Measurements from ENCODE around the gene IGSF23. TPM values are rescaled to one million over a fixed set of nuclear protein-coding genes. Genes with fewer than 3 reads are reported as not detected.
"Not testable (repeated sequence)": the region's sequence is repeated elsewhere in the genome, so short reads cannot be mapped to it uniquely, and the experiment has no call there.

The IGSF23 gene
- total and polyA plus RNA-seq, 7 experiments from 2014 or later, result not detected

DNA sequence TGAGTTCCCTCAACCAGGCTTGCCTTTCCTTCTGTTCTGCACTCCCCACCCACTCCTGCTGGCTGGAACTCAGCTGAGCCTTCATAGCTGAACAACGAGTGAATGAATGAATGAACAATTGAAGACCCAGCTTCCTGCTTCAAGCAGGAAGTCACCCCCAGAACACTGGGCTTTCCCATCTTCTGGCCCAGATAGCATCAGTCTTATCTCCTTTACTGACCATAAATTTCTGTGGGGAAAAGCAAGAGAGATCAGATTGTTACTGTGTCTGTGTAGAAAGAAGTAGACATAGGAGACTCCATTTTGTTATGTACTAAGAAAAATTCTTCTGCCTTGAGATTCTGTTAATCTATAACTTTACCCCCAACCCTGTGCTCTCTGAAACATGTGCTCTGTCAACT, 19.5 kb upstream of the IGSF23 start:
- intact Hi-C loops (cut with micrococcal nuclease); H3K4me3 Mint-ChIP-seq; H3K27ac Mint-ChIP-seq; DNase-seq; H3K36me3 ChIP-seq (ENCODE audit: control insufficient read depth in 2 of 3, insufficient read depth in 3 of 3, low read length in 3 of 3); POLR2A ChIA-PET; H3K36me3 Mint-ChIP-seq; CTCF ChIA-PET; ATAC-seq; H3K4me3 ChIP-seq (ENCODE audit: low read length); H3K4me1 Mint-ChIP-seq; H3K9me3 ChIP-seq (ENCODE audit: control insufficient read depth in 2 of 3, low read length in 3 of 3); H3K4me1 ChIP-seq (ENCODE audit: control insufficient read depth in 2 of 2, insufficient read depth in 2 of 2, low read length in 2 of 2); H3K27me3 ChIP-seq (ENCODE audit: control insufficient read depth in 2 of 2, insufficient read depth in 2 of 2, low read length in 2 of 2); H3K27ac ChIP-seq (ENCODE audit: low read depth, low read length): not testable (repeated sequence)
- H3K9me3 Mint-ChIP-seq, result peaks cover 0 to 23% (median 12%) of the 10 kb centered on the region in 11 donors
- H3K27me3 Mint-ChIP-seq, result peaks cover 0 to 24% (median 11%) of the 10 kb centered on the region in 5 donors

DNA sequence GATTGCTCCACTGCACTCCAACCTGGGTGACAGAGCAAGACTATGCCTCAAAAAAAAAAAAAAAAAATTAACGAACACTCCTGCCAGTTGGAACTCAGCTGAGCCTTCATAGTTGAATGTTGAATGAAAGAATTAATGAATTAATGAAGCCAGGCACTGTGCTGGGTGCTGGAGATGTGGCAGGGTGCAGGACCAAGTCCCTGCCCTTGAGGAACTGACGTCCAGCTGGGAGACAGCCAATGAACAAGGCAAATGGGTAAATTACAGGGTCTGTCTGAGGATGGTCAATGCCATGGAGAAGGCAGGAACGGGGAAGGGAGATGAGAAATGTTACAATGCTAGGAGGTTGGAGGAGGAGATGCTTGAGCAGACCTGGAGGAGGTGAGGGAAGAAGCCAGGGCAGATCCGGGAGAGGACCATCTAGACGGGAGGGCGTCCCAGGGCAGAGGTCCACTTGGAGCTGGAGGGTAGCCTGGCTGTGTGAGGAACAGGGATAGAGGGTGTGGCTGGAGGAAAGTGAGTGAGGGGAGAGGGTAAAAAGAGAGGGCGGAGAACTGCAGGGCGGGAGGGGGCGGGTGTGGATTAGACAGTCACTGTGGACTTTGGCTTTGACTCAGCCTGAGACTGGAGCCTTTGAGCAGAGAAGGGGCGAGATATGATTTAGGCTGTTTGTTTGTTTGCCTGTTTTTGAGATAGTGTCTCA, 16.8 kb upstream of the IGSF23 start:
- H3K4me1 ChIP-seq (ENCODE audit: control insufficient read depth in 2 of 2, insufficient read depth in 2 of 2, low read length in 2 of 2), result no peaks in the 10 kb centered on the region
- H3K36me3 ChIP-seq (ENCODE audit: control insufficient read depth in 2 of 3, insufficient read depth in 3 of 3, low read length in 3 of 3), result no peaks in the 10 kb centered on the region
- Mint-ChIP-seq H3K9me3 (peaks cover 0 to 24% (median 12%) of the 10 kb centered on the region in 11 donors), H3K4me1 (no peaks in the 10 kb centered on the region), H3K27ac (no peak overlapping the region), H3K36me3 (peaks cover 0 to 7% (median 0%) of the 10 kb centered on the region in 5 donors), H3K27me3 (peaks cover 0 to 32% (median 11%) of the 10 kb centered on the region in 5 donors), H3K4me3 (no peak overlapping the region)
- ChIA-PET POLR2A (no interaction called here), CTCF (no interaction called here)
- H3K27ac ChIP-seq (ENCODE audit: low read depth, low read length), result no peak overlapping the region
- no peak for DNase-seq
- intact Hi-C loops (cut with micrococcal nuclease), result no loop called here
- no peak overlapping the region for H3K4me3 ChIP-seq (ENCODE audit: low read length)
- H3K27me3 ChIP-seq (ENCODE audit: control insufficient read depth in 2 of 2, insufficient read depth in 2 of 2, low read length in 2 of 2), result no peaks in the 10 kb centered on the region
- no peak for ATAC-seq
- no peaks in the 10 kb centered on the region for H3K9me3 ChIP-seq (ENCODE audit: control insufficient read depth in 2 of 3, low read length in 3 of 3)

DNA sequence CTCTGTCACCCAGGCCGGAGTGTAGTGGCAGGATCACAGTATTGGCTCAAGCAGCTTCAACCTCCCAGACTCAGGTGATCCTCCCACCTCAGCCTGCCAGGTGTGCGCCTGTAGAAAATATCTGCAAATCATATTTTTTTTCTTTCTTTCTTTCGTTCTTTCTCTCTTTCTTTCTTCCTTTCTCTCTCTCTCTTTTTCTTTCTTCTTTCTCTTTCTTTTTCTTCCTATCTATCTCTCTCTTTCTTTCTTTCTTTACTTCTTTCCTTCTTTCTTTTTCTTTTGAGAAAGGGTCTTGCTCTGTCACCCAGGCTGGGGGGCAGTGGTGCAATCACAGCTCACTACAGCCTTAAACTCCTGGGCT, 16.3 kb upstream of the IGSF23 start:
- no peak overlapping the region for H3K4me3 Mint-ChIP-seq
- Histone ChIP-seq H3K27ac (ENCODE audit: low read depth, low read length) (no peak overlapping the region), H3K4me1 (ENCODE audit: control insufficient read depth in 2 of 2, insufficient read depth in 2 of 2, low read length in 2 of 2) (no peaks in the 10 kb centered on the region), H3K9me3 (ENCODE audit: control insufficient read depth in 2 of 3, low read length in 3 of 3) (no peaks in the 10 kb centered on the region), H3K4me3 (ENCODE audit: low read length) (no peak overlapping the region), H3K36me3 (ENCODE audit: control insufficient read depth in 2 of 3, insufficient read depth in 3 of 3, low read length in 3 of 3) (no peaks in the 10 kb centered on the region), H3K27me3 (ENCODE audit: control insufficient read depth in 2 of 2, insufficient read depth in 2 of 2, low read length in 2 of 2) (no peaks in the 10 kb centered on the region)
- no peak overlapping the region for H3K27ac Mint-ChIP-seq
- H3K36me3 Mint-ChIP-seq, result peaks cover 0 to 7% (median 0%) of the 10 kb centered on the region in 5 donors
- ATAC-seq (no peak), DNase-seq (no peak)
- intact Hi-C loops (cut with micrococcal nuclease), result no loop called here
- ChIA-PET CTCF (no interaction called here), POLR2A (no interaction called here)
- peaks cover 0 to 32% (median 11%) of the 10 kb centered on the region in 5 donors for H3K27me3 Mint-ChIP-seq
- no peaks in the 10 kb centered on the region for H3K4me1 Mint-ChIP-seq
- H3K9me3 Mint-ChIP-seq, result peaks cover 0 to 24% (median 12%) of the 10 kb centered on the region in 11 donors

DNA sequence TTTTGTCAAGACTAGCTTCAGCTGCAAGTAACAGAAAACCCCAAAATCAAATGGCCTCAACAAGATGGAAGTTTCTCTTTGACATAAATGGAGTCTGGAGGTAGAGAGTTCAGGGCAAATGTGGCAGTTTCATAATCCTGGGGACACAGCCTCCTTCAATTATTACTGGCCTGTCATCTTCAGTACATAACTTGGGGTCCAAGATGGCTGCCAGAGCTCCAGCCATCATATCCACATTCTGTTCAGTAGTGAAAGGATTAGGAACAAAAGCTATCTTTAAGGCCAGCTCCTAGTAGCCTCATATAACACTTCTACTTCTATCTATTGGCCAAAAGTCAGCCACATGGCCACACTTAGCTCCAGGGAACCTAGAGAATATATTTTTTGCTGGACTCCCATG, 15.0 kb upstream of the IGSF23 start:
- H3K36me3 Mint-ChIP-seq, result peaks cover 0 to 7% (median 0%) of the 10 kb centered on the region in 5 donors
- H3K4me1 Mint-ChIP-seq, result no peaks in the 10 kb centered on the region
- H3K9me3 Mint-ChIP-seq, result peaks cover 0 to 24% (median 12%) of the 10 kb centered on the region in 11 donors
- POLR2A ChIA-PET, result no interaction called here
- H3K27me3 Mint-ChIP-seq, result peaks cover 0 to 32% (median 9%) of the 10 kb centered on the region in 5 donors
- no peaks in the 10 kb centered on the region for H3K36me3 ChIP-seq (ENCODE audit: control insufficient read depth in 2 of 3, insufficient read depth in 3 of 3, low read length in 3 of 3)
- no peaks in the 10 kb centered on the region for H3K9me3 ChIP-seq (ENCODE audit: control insufficient read depth in 2 of 3, low read length in 3 of 3)
- no peak overlapping the region for H3K27ac Mint-ChIP-seq
- intact Hi-C loops (cut with micrococcal nuclease), result no loop called here
- DNase-seq, result no peak
- CTCF ChIA-PET, result no interaction called here
- no peaks in the 10 kb centered on the region for H3K4me1 ChIP-seq (ENCODE audit: control insufficient read depth in 2 of 2, insufficient read depth in 2 of 2, low read length in 2 of 2)
- ATAC-seq, result no peak
- H3K4me3 ChIP-seq (ENCODE audit: low read length), result no peak overlapping the region
- H3K4me3 Mint-ChIP-seq, result no peak overlapping the region
- H3K27me3 ChIP-seq (ENCODE audit: control insufficient read depth in 2 of 2, insufficient read depth in 2 of 2, low read length in 2 of 2), result no peaks in the 10 kb centered on the region
- H3K27ac ChIP-seq (ENCODE audit: low read depth, low read length), result no peak overlapping the region

DNA sequence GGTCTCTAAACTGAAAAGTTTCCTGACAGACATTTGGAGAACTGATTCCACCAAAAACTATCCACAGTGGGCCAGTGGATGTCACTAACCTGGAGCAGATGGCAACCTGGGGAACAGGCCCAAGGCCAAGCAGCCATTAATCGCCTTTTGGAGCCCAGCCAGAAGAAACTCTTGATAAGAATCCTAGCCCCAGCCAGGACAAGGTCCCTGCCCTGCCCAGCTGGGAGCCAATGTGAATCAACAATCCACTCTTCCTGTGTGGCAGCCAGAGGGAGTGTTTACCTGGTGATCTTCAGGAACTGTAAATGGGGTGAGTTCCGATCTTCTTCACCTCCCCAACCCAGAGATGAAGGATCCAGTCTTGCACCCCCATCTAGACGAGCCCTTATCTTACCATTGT, 14.5 kb upstream of the IGSF23 start:
- Mint-ChIP-seq H3K4me1 (no peaks in the 10 kb centered on the region), H3K27me3 (peaks cover 0 to 32% (median 9%) of the 10 kb centered on the region in 5 donors), H3K36me3 (peaks cover 0 to 7% (median 0%) of the 10 kb centered on the region in 5 donors), H3K4me3 (no peak overlapping the region), H3K27ac (no peak overlapping the region), H3K9me3 (peaks cover 0 to 24% (median 12%) of the 10 kb centered on the region in 11 donors)
- no peak overlapping the region for H3K4me3 ChIP-seq (ENCODE audit: low read length)
- POLR2A ChIA-PET, result no interaction called here
- no peaks in the 10 kb centered on the region for H3K4me1 ChIP-seq (ENCODE audit: control insufficient read depth in 2 of 2, insufficient read depth in 2 of 2, low read length in 2 of 2)
- H3K9me3 ChIP-seq (ENCODE audit: control insufficient read depth in 2 of 3, low read length in 3 of 3), result no peaks in the 10 kb centered on the region
- H3K27me3 ChIP-seq (ENCODE audit: control insufficient read depth in 2 of 2, insufficient read depth in 2 of 2, low read length in 2 of 2), result no peaks in the 10 kb centered on the region
- H3K36me3 ChIP-seq (ENCODE audit: control insufficient read depth in 2 of 3, insufficient read depth in 3 of 3, low read length in 3 of 3), result no peaks in the 10 kb centered on the region
- no peak overlapping the region for H3K27ac ChIP-seq (ENCODE audit: low read depth, low read length)
- DNase-seq, result no peak
- CTCF ChIA-PET, result no interaction called here
- ATAC-seq, result no peak
- intact Hi-C loops (cut with micrococcal nuclease), result no loop called here

DNA sequence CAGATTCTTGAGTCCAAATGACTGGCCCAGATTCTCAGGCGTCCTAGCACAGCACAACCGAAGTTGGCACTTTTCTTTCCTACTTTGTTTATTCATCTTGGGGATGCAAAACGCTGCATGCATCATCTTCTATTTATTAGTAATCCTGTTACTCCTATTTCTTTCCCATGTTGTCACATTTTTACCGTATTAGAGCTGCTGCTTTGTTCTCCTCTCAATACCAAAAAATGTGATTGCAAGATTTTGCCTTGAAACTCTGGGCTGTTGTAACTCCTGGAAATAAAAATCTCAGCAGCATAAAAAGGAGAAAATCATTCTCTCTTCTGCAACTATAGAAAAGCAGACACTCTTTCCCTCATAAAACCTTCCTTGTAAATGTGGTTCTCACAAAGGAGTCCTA, 12.9 kb upstream of the IGSF23 start:
- Mint-ChIP-seq H3K36me3 (peaks cover 0 to 7% (median 0%) of the 10 kb centered on the region in 5 donors), H3K27me3 (peaks cover 0 to 36% (median 5%) of the 10 kb centered on the region in 5 donors), H3K9me3 (peaks cover 0 to 23% (median 11%) of the 10 kb centered on the region in 11 donors), H3K27ac (no peak overlapping the region), H3K4me3 (no peak overlapping the region), H3K4me1 (peaks cover 0 to 2% (median 0%) of the 10 kb centered on the region in 7 donors)
- no peak overlapping the region for H3K27ac ChIP-seq (ENCODE audit: low read depth, low read length)
- H3K36me3 ChIP-seq (ENCODE audit: control insufficient read depth in 2 of 3, insufficient read depth in 3 of 3, low read length in 3 of 3), result no peaks in the 10 kb centered on the region
- ChIA-PET POLR2A (no interaction called here), CTCF (no interaction called here)
- H3K9me3 ChIP-seq (ENCODE audit: control insufficient read depth in 2 of 3, low read length in 3 of 3), result no peaks in the 10 kb centered on the region
- intact Hi-C loops (cut with micrococcal nuclease), result no loop called here
- H3K27me3 ChIP-seq (ENCODE audit: control insufficient read depth in 2 of 2, insufficient read depth in 2 of 2, low read length in 2 of 2), result no peaks in the 10 kb centered on the region
- no peaks in the 10 kb centered on the region for H3K4me1 ChIP-seq (ENCODE audit: control insufficient read depth in 2 of 2, insufficient read depth in 2 of 2, low read length in 2 of 2)
- H3K4me3 ChIP-seq (ENCODE audit: low read length), result no peak overlapping the region
- DNase-seq (no peak), ATAC-seq (no peak)

DNA sequence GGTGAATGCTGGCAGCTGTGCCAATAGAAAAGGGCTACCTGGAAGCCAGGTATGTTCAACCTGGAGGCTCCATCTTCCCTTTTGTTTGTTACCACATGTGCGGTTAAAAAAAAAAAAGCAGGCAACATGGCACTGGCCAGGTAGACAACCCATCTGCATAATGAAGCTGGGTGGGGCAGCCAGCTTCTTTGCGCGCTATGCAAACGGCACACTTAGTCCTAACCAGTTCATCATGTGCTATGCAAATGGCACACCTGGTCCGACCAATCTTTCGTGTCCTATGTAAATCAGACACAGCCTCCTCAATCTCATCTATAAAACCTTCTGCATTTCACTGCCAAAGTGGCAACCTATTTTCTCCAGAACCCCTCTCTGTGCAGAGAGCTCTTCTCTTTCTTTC, 11.3 kb upstream of the IGSF23 start:
- Histone ChIP-seq H3K27me3 (ENCODE audit: control insufficient read depth in 2 of 2, insufficient read depth in 2 of 2, low read length in 2 of 2) (no peaks in the 10 kb centered on the region), H3K9me3 (ENCODE audit: control insufficient read depth in 2 of 3, low read length in 3 of 3) (no peaks in the 10 kb centered on the region), H3K27ac (ENCODE audit: low read depth, low read length) (no peak overlapping the region), H3K4me3 (ENCODE audit: low read length) (no peak overlapping the region), H3K4me1 (ENCODE audit: control insufficient read depth in 2 of 2, insufficient read depth in 2 of 2, low read length in 2 of 2) (no peaks in the 10 kb centered on the region), H3K36me3 (ENCODE audit: control insufficient read depth in 2 of 3, insufficient read depth in 3 of 3, low read length in 3 of 3) (no peaks in the 10 kb centered on the region)
- ATAC-seq, result no peak
- Mint-ChIP-seq H3K9me3 (peaks cover 0 to 22% (median 9%) of the 10 kb centered on the region in 11 donors), H3K27me3 (peaks cover 0 to 27% (median 0%) of the 10 kb centered on the region in 5 donors), H3K4me1 (peaks cover 0 to 16% (median 9%) of the 10 kb centered on the region in 7 donors), H3K4me3 (no peak overlapping the region), H3K27ac (no peak overlapping the region), H3K36me3 (peaks cover 0 to 7% (median 0%) of the 10 kb centered on the region in 5 donors)
- DNase-seq, result no peak
- CTCF ChIA-PET, result no interaction called here
- POLR2A ChIA-PET, result no interaction called here
- intact Hi-C loops (cut with micrococcal nuclease), result no loop called here
